Pons (tissue), 1 donor: Measurements from ENCODE around the gene HOGA1.
"Not testable (repeated sequence)": the region's sequence is repeated elsewhere in the genome, so short reads cannot be mapped to it uniquely, and the experiment has no call there.

Source experiments
- DNase-seq: peaks from one replicate; pipeline ENCODE4 v3.0.0-alpha.2; 2016; ENCODE audit warnings: low spot score

Gene HOGA1

GRCh38 chr10:97649405-97649750 is 65.2 kb downstream of the HOGA1 start:
- not testable (repeated sequence) for DNase-seq

- DNase-seq, result peak; percentile 41
These were observed 66.5 kb downstream of the HOGA1 start for GRCh38 chr10:97650726-97651125.

GRCh38 chr10:97651773-97652172 is 67.6 kb downstream of the HOGA1 start:
- DNase-seq, result no peak

- DNase-seq, result no peak
These were observed 72.6 kb downstream of the HOGA1 start for GRCh38 chr10:97656777-97657176.

GRCh38 chr10:97659589-97659988 is 75.4 kb downstream of the HOGA1 start:
- DNase-seq, result no peak
